ENCODE data around the gene FN1. TPM values are rescaled to one million over a fixed set of nuclear protein-coding genes. Genes with fewer than 3 reads are reported as not detected.

FN1 gene
- total and polyA plus RNA-seq, 4 donors, result 339 to 1,753 (median 934) TPM

DNA sequence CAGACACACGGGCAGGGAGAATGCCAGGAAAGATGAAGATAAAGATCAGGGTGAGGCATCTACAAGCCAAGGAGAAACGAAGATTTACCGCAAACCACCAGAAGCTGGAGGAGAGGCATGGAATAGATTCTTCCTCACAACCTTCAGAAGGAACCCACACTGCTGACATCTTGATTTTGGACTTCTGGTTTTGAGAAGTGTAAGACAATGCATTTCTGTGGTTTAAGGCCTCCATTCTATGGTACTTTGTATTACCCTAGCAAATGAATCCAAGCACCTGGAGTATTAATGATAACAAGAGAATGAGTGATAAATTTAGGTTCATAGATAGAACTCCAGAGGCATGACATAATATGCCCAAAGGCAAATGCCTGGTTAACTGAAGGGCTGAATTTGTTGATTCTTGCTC is 11.8 kb upstream of the FN1 start:
- Histone ChIP-seq H3K9me3 (ENCODE audit: control insufficient read depth in 4 of 4, insufficient read depth in 3 of 4, low read length in 3 of 4) (no peaks in the 10 kb centered on the region), H3K4me1 (ENCODE audit: control insufficient read depth in 5 of 5, insufficient read depth in 5 of 5, low read length in 5 of 5) (no peaks in the 10 kb centered on the region), H3K4me3 (no peak overlapping the region), H3K9ac (ENCODE audit: insufficient read depth in 1 of 2, low read length in 2 of 2) (no peak overlapping the region), H3K27me3 (ENCODE audit: control insufficient read depth in 3 of 3, insufficient read depth in 3 of 3, low read length in 2 of 3) (no peaks in the 10 kb centered on the region), H3K27ac (ENCODE audit: low read depth in 1 of 2, low read length in 1 of 2) (no peak overlapping the region), H3K36me3 (ENCODE audit: control insufficient read depth in 4 of 4, insufficient read depth in 4 of 4, low read length in 4 of 4) (no peaks in the 10 kb centered on the region)
- 77 to 79% methylated on average over 3 of the region's 3 CpGs for WGBS, 2 donors
- ATAC-seq (ENCODE audit: insufficient read depth, low FRiP score) (no peak), DNase-seq (no peak)
- TF ChIP-seq, protein P1, sequence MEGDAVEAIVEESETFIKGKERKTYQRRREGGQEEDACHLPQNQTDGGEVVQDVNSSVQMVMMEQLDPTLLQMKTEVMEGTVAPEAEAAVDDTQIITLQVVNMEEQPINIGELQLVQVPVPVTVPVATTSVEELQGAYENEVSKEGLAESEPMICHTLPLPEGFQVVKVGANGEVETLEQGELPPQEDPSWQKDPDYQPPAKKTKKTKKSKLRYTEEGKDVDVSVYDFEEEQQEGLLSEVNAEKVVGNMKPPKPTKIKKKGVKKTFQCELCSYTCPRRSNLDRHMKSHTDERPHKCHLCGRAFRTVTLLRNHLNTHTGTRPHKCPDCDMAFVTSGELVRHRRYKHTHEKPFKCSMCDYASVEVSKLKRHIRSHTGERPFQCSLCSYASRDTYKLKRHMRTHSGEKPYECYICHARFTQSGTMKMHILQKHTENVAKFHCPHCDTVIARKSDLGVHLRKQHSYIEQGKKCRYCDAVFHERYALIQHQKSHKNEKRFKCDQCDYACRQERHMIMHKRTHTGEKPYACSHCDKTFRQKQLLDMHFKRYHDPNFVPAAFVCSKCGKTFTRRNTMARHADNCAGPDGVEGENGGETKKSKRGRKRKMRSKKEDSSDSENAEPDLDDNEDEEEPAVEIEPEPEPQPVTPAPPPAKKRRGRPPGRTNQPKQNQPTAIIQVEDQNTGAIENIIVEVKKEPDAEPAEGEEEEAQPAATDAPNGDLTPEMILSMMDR (IDR thresholded peaks at IDR 0.05; ENCODE audit: control extremely low read depth, extremely low read depth), result no peak

DNA sequence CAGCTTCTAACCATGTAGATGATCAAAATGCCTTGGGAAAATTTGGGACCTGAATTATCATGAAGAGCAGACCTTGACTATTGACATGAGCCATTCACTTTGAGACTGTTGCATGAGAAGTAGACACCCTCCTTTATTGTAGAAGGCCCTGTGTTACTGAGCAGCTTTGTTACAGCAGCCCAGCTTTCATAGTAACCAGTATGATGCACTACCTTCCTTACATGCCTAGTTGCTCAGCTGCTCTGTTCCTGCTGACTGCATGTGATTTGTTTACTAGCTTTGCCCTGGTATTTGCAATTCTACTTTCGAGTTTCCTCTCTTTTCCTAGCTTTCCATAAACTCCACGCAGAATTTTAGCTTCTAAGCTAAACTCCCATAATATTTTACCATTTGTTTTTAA is 11.2 kb upstream of the FN1 start:
- DNase-seq, result no peak
- Histone ChIP-seq H3K9ac (ENCODE audit: insufficient read depth in 1 of 2, low read length in 2 of 2) (no peak overlapping the region), H3K9me3 (ENCODE audit: control insufficient read depth in 4 of 4, insufficient read depth in 3 of 4, low read length in 3 of 4) (no peaks in the 10 kb centered on the region)

DNA sequence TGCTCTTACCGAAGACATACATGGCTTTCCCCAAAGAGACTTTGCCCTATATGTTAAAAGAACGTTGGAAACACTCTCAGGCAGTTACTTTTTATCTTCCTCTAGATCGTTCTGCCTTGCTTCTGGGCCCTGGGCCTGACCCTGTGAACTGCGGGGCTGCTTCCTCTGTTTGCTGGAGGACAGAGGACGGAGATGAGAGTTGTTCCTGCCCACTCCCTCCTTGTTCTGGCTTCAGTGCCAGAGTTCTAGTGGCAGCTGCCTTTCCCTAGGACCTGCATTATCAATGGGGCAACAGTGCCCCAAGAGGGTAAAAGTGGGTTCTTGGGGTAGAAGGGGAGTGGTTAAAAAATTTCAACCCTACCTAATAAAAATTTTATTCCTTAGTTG is 6.5 kb upstream of the FN1 start:
- H3K9ac ChIP-seq (ENCODE audit: insufficient read depth in 1 of 2, low read length in 2 of 2), result no peak overlapping the region
- H3K4me3 ChIP-seq, result no peak overlapping the region
- no peak overlapping the region for H3K27ac ChIP-seq (ENCODE audit: low read depth in 1 of 2, low read length in 1 of 2)
- H3K27me3 ChIP-seq (ENCODE audit: control insufficient read depth in 3 of 3, insufficient read depth in 3 of 3, low read length in 2 of 3), result no peaks in the 10 kb centered on the region
- no peaks in the 10 kb centered on the region for H3K36me3 ChIP-seq (ENCODE audit: control insufficient read depth in 4 of 4, insufficient read depth in 4 of 4, low read length in 4 of 4)
- TF ChIP-seq, protein P1 (IDR thresholded peaks at IDR 0.05; ENCODE audit: control extremely low read depth, extremely low read depth), result no peak
- 35% methylated on average over 5 of the region's 5 CpGs for WGBS, 2 donors
- peaks cover 0 to 16% (median 2%) of the 10 kb centered on the region in 5 donors for H3K4me1 ChIP-seq (ENCODE audit: control insufficient read depth in 5 of 5, insufficient read depth in 5 of 5, low read length in 5 of 5)
- no peak for DNase-seq
- no peak for ATAC-seq (ENCODE audit: insufficient read depth, low FRiP score)
- no peaks in the 10 kb centered on the region for H3K9me3 ChIP-seq (ENCODE audit: control insufficient read depth in 4 of 4, insufficient read depth in 3 of 4, low read length in 3 of 4)

More for the DNA sequence above, 11.2 kb upstream of the FN1 start:
- TF ChIP-seq, protein P1 (IDR thresholded peaks at IDR 0.05; ENCODE audit: control extremely low read depth, extremely low read depth), result no peak
- H3K4me3 ChIP-seq, result no peak overlapping the region
- no peak for ATAC-seq (ENCODE audit: insufficient read depth, low FRiP score)
- H3K4me1 ChIP-seq (ENCODE audit: control insufficient read depth in 5 of 5, insufficient read depth in 5 of 5, low read length in 5 of 5), result peaks cover 0 to 3% (median 0%) of the 10 kb centered on the region in 5 donors
- H3K36me3 ChIP-seq (ENCODE audit: control insufficient read depth in 4 of 4, insufficient read depth in 4 of 4, low read length in 4 of 4), result no peaks in the 10 kb centered on the region
- no peak overlapping the region for H3K27ac ChIP-seq (ENCODE audit: low read depth in 1 of 2, low read length in 1 of 2)
- no peaks in the 10 kb centered on the region for H3K27me3 ChIP-seq (ENCODE audit: control insufficient read depth in 3 of 3, insufficient read depth in 3 of 3, low read length in 2 of 3)
- WGBS, 2 donors, result 77 to 78% methylated on average over 2 of the region's 2 CpGs
